ENCODE measurements around the gene NSDHL.

Gene NSDHL

DNA sequence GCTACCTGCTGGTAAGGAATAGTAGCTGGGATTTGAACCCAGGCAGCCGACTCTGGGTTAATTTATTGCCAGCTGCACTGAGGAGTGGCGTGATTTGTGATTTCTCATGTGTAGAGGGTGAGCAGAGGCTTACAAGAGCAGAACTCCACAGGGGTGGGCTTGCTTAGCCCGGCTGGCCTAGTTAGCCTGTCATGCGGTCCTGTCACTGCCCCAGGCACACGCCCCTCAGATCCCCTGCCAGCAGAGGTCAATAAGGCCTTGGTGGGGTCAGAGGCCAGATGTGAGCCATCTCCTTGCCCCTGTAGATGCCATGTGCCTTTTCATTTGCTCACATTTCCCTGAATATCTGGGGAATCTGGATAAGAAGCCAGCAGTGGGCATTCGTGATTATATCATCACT lies 13.4 kb downstream of the NSDHL start:
- DNase-seq (ENCODE audit: low spot score), result no peak

DNA sequence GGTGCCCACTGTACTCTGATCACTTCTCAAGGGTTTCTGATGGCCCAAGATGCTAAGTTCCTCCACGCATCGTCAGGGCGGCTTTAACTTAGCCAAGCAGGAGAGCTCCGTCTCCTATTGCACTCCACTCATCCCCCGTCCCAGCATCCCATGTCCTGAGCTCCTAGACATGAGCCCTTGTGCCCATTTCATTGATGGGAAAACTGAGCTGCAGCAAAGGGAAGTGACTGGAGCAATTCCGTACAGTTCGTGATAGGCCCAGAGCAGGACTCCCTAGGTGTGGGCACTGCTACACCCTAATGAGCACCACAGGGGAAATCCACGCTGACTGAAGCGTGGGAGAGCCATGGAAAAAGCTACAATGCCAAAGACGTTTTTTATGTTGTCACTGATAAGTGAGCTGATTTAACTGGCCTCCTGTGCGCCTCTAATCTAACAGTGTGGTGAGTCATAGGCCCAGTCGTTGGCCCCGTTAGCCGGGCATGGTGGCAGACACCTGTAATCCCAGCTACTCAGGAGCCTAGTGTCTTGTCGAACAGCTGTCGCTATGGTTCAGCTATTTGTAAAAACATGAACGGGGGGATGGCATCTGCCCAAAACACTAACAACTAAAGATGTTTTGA lies 14.9 kb downstream of the NSDHL start:
- DNase-seq (ENCODE audit: low spot score), result no peak

DNA sequence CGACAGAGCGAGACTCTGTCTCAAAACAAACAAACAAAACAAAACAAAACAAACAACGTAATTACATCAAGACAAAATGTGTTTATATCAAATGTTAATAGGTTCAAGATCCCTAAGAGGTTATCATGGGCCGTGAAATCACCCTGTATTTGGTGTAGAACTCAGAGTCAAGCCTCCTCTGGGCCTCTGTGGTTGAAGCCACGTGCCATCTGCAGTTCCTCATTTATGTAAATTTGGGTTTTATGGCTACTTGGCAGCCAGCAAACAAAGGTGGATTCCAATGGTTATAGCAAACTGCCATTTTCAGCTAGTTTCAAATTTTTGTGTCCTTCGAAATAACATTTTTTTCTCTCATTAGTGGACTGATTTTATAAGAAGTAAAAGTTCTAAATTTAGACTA lies 16.4 kb downstream of the NSDHL start:
- DNase-seq (ENCODE audit: low spot score), result no peak

DNA sequence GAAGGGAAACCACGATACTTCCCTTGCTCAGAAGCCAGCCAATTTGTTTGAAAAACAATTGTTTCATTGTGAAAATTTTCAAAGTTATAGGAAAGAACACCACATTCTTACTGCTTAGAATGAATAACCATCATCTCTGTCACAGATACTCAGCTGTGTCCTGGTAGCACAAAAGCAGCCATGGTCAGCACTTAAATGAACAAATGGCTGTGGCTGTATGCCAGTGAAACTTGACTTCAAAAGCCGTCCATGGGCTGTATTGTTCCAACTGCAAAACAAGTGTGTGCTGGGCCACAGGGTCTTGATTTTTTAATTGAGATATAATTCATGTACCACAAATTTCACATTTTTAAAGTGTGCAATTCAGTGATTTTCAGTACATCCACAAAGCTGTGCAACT lies 19.6 kb downstream of the NSDHL start:
- no peak for DNase-seq (ENCODE audit: low spot score)

DNA sequence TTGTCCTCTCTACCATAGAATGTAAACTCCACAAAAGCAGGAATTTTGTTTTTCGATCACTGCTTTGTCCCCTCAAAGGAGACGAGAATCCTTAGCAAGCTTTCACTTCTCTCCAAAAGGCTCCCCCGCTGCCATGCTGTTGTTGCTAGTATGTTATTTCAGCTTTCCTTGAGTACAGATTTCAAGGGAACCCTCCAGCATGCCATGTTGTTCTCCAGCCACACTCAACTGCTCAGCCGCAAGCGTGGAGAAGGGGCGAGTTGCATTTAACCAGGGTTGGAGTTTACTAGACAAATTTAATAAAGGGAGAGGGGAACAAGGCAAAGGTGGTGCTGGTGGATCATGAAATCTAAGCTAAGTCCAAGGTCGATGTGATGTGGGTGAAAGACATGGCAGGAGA lies 23.1 kb downstream of the NSDHL start:
- no peak for DNase-seq (ENCODE audit: low spot score)

DNA sequence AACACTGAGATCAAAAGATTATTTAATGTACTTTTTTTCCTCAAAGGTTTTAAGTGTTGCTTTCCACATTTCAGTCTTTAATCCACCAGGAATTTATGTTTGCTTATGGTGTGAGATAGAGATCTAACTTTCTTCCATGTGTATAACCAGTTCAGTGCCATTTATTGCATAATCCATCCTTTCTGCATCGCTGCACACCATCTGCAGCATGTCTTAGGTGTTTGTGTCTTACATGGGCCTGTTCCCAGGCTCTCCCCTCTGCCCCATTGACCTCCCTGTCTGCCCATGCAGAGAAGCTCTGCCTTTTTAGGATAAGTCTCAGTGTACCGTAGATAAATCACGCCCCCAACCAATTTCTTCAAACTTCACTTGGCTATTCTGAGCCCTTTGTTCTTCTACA lies 30.3 kb downstream of the NSDHL start:
- DNase-seq (ENCODE audit: low spot score), result no peak

DNA sequence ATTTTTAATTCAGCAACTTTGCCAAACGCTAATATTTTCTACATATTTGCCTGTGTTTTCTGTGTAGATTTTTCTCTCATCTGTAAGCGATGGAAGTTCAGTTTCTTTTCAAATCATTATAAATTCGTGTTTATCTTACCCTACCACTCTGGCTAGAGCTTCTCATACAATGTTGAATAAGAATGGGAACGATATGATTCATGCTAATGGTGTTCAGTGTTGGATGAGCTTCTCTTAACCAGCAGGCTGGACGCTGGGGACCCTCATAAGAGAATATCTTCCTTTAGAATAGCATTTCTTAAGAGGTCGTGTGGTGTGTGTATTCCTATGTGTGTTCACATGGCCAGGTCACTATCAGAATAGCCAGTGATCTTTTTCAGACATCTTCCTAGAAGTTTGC lies 31.0 kb downstream of the NSDHL start:
- no peak for DNase-seq (ENCODE audit: low spot score)

DNA sequence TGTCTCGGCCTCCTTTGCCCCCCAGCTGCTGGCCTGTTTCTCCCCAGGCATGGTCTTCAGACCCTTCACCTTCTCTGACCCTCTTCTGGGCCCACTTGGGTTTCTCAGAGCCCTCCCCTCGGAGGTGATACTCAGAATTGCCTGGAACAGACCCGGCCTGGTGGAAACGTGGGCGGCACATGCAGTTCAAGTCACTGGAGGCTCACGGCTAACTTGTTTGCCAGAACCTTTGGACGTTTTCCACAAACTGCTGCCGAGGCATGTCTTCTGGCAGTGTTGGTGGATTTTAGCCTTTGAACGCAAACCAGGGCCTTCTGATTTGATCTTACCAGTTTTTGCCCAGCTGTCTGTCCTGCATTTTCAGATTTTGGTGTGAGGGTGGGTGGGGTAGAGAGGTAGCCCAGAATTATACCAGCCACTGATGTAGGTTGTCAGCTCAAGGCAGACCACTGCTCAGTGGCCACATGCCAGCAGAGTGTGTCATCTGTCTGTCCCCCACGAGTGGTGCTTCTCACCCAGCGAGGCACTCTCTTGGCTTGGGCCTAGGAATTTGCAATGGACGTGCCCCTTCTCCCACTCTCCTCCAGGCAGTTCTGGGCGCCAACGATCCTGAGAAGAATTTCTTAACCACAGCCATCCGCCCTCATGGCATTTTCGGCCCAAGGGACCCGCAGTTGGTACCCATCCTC lies 34.5 kb downstream of the NSDHL start:
- DNase-seq (ENCODE audit: low spot score), result no peak

DNA sequence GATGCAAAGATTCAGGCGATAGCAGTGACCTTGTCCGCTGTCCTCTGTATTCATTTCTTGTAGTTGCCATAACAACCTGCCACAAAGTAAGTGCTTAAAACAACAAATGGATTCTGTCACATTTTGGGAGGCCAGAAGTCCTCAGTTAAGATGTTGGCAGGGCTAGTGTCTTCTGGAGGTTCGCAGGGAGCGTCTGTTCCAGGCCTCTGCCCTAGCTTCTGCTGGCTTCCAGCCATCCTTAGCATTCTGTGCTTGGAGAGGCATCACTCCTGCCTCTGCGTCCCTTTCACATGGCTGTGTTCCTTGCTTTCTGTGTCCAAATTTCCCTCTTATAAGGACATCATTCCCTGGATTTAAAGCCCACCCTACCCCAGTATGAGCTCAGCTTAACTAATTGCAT lies 35.5 kb downstream of the NSDHL start:
- DNase-seq (ENCODE audit: low spot score), result no peak

DNA sequence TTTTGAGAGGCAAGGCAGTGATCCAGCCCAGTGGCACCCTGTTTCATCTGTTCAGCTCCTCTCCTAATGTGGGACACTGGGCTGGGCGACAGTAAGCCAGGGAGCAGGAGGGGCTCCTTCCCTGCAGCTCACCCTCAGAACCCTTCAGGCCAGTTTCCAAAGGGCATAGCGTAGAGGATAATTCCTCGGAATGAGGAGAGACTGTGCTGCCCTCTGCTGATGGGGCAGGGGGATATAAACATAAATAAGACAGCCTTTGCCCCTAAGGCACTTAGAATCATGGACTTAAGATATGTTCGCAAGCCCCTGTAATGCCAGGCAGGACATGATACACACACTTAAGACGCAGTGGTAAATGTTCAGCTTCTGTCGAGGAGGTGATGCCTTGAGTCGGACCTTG lies 39.1 kb downstream of the NSDHL start:
- no peak for DNase-seq (ENCODE audit: low spot score)

DNA sequence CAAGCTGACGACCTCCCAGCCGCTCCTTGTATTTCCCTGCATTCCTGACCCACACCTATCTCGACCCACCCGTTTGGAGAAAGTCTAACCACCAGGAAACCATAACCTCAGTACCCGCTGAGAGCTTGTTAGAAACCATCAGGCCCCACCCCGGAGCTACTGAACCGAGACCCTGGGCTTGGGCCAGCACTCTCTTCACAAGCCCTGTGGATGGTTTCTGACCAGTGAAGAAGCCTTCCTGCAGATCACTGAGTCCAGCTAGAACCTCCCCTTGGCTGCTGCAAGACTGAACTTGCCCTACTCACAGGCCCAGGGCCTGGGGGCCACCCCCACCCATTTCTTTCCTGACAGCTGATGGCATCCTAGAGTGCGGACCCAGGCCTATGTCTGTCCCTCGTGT lies 40.4 kb downstream of the NSDHL start:
- no peak for DNase-seq (ENCODE audit: low spot score)

DNA sequence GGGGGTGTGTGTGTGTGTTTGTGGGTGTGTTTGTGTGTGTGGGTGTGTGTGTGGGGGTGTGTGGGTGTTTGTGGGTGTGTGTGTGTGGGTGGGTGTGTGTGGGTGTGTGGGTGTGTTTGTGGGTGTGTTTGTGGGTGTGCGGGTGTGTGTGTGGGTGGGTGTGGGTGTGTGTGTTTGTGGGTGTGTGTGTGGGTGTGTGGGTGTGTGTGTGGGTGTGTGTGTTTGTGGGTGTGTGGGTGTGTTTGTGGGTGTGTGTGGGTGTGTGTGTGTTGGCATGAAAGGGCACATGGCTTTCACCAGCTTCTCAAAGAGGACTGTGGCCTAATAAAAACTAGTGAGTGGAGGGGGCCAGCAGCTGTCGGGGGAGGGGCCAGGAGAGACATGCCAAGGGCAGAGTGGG lies 41.7 kb downstream of the NSDHL start:
- no peak for DNase-seq (ENCODE audit: low spot score)

DNA sequence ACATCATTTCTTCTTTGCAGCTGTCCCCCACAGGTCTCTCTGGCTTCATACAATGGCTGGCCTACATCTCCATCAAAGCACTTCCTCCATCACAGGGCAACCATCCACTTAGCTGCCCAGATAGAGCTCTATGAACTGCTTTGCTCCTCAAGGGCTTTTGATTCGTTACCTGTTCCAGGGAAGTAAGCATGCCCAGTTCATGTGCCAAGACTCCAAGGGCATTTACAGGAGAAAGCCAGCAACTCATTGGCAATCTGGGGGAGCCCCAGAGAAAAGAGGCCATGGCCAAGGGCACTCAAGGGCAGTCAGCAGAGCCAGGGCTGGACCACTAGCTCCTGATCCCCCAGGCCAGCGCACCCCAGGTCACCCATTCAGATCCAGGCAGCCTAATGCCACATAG lies 42.5 kb downstream of the NSDHL start:
- DNase-seq (ENCODE audit: low spot score), result no peak

DNA sequence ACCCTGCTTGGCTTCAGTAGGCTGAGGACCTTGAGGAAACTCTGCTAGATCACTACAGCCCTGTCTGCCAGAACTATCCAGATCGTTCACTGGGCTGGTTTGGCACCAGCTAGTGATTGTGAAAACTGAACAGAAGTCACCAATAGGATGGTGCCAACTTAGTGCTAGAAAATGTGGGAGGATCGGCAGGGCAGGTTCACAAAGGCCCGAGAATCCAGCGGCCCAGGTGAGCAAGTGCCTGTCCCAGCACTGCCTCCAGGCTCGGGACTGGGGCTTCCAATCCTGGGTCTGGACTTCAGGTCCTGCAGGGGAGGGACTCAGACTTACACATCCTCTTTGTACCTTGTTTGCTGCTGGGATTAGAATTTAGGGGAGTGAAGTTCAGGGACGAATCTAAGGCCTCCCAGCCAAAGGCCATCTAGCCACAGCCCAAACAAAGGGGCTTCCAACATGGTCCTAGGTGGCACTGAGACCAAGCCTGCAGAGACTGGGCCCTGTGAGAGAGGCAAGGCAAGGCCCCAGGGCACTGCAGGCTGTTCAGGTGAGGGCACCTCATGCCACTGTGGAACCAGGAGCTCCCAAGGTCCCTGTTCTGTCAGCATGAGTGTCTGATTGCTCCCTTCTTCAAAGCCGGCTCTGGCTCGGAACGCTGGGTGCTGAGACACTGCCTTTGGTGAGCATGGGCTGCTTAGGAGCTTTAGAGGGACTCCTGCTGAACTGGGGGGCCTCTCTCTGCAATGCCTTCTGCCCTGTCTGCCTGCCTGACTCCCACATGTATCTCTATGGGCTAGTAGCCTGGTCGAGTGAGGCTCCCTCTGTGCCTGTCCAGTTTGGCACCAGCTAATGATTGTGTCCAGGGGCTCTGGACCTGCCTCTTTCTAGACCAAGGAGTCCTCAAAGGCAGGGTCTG lies 46.3 kb downstream of the NSDHL start:
- no peak for DNase-seq (ENCODE audit: low spot score)

DNA sequence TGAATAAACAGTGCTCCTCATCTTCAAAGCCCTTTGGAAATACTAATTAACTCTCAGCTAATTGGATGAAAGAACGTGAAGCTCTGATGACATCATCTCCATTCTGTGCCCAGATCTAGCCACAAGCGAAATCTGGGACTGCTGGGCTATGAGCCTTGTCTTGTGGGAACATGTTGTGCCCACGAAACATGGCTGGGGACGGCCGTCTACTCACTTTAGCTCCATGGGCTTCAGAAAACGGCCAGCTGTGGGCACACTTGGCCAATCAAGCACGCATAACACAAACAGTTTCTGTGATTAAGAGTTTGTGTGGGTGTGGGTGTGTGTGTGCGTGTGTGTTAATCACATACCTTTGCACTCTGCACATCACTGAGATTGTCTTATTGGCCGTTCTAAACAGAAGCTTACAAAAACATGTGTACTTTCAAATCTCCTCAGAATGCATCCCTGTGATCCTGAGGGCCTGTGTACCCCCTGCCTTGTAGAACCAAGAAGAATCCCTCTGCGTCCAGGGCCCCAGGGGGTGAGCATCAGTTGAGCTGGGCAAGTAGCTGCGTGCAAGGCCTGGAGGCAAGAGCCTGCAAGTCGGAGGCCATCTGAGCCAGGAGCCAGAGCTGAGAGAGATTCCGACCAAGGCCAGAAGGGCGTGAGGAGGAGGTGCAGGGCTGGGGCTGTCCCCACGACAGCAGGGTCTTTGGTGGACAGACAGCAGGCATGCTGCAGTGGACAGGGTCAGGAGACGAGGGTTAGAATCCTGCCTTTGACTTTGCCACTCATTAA lies 48.3 kb downstream of the NSDHL start:
- DNase-seq (ENCODE audit: low spot score), result no peak

DNA sequence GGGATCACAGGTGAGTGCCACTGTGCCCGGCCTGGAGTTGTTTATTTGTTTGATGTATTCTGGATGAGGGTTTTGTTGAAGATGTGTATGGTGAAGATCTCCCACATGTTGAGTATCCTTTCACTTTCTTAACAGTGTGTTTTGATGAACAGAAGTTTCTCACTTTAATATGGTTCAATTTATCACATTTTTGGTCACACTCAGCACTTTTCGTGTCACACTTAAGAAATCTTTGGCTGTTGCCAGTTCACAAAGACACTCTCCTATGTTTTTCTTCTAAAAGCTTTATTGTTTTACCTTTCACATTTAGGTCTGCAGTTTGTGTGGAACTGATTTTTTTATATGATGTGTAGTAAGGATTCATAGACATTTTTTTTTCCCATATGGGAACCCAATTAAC lies 50.4 kb downstream of the NSDHL start:
- no peak for DNase-seq (ENCODE audit: low spot score)

DNA sequence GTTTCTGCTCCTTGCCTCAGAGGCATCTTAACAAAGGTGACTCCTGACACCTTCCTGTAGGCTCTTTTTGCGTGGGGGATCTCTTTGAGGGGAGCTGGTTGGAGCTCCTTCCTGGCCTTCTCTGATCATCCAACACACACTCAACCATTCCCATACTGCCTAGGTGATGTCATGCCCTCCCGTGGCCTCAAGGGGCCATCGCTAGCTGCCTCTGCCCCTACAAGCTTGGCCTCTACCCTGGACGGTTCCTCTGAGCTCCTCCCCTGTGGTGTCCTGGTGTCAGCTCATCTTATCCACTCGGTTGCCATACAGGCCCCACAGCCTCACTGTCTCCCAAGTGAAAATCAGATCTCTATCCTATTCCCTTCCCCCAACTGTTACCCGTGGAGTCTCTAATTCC lies 53.3 kb downstream of the NSDHL start:
- no peak for DNase-seq (ENCODE audit: low spot score)

DNA sequence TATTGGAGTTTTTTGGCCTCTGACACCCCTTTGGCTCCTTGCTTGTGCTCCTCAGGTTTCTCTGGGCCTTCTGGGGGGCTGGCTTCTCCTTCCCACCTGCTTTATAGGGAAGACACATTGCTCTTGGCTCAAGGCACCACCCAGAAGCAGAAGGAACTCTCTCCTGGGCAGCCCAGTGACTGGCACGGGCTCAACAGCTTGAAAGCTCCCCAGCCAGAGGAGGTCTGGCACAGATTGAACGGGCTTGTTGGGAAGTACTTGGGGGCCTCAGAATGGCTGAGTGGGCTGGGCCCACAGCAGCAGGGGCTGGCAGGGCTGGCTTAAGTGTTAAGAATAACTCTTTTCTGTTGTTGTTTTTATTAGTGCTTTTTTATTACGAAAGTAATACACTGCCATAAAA lies 55.9 kb downstream of the NSDHL start:
- no peak for DNase-seq (ENCODE audit: low spot score)

DNA sequence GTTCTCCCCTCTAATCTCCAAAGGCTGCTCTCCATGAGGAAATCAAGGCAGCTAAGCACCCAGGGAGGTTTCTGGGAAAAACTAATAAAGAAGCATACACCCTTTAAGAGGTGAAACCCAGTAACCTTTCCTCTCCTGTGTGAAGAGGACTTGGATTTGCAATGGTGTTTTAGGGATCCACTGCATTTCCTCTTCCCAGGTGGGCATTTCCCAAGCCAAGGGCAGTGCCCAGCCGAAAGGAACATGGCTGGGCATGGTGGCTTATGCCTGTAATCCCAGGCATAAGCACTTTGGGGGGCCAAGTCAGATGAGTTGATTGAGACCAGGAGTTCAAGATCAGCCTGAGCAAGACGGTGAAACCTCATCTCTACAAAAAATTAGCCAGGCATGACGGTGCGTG lies 61.6 kb downstream of the NSDHL start:
- no peak for DNase-seq (ENCODE audit: low spot score)

DNA sequence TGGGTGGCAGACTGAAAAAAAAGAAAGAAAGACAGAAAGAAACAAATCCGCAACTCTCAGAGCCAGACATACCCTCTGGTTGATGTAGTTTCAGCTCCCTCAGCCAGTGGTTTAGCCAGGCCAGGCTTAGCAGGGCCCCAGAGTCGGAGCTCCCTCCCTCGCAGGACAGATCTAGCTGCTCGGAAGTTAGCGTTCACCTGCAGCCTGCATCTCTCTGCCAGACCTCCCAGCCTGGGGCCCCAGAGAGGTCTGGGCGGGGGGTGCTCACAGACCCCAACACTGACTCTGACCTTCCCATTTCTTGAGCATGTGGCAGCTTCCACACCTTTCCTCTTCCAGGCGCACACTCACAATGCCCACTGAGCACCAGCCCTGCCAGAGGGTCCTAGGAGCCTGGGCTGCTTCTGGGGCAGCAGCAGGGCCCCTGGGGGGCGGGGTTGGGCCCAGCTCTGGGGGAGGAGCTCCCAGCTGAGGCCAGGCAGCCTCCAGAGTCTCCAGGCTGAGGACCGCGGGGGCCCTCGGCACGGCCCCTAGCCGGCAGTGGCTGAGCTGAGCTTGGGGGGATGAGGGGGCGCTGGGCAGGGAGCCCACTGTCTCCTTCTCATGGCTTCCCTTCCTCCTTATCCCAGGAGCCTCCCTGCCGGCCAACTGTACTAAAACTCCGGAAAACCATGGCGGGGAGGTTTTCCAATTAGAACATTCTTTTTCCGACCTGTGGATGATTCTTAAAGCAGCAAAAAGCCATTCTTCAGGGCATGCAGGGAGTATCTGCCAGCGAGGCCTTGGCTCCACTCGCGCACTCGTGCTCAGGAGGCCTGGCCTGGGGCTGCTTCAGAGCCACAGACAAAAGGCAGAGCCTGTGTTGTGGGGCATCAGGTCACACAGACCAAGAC lies 62.4 kb downstream of the NSDHL start:
- DNase-seq (ENCODE audit: low spot score), result no peak

DNA sequence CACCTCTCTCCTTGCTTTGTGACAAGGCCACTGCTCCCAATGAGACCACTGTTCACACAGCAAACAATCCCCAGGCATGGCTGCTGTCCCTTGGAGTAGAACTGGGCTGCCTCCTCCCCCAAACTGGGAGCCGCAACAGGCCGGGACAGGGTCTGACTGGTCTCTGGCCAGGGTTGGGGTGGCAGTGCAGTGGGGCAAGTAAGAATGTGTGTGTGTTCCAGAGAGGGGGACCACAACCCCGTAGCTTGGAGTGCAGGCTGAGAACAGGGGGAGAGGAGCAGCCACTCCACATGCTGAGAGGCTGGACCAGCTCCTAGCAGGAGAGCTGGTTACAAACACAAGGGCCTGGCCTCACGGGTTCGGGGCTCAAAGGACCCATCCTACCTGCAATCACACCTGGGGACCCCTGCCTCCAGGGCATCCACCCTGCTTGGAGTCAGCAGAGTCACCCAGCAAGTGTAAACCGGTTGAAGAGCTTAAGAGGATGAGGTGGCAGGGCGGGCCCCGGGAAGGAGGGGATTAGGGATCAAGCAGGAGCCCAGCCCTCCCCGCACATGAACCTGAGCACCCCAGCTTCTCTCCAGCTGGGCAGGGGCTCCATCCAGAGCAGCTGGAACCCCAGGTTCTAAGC lies 63.2 kb downstream of the NSDHL start:
- no peak for DNase-seq (ENCODE audit: low spot score)

Measured in activated CD4-positive, alpha-beta T cell treated with anti-CD3 and anti-CD28 coated beads, Interleukin-2, Interleukin-4, amounts not matched to agents 100 ng/mL and 50 ng/mL, durations not matched to agents 16 hours and 8 hours (primary cell).